Endometrial microvascular endothelial cells (primary cell): ENCODE data around the gene XIAP. TPM values are rescaled to one million over a fixed set of nuclear protein-coding genes. Genes with fewer than 3 reads are reported as not detected.
"Not testable (repeated sequence)": the region's sequence is repeated elsewhere in the genome, so short reads cannot be mapped to it uniquely, and the experiment has no call there.

Source experiments
- in situ Hi-C: cut with HindIII; loops from 2 replicates; pipeline ENCODE4 v1.10.0; 2017; ENCODE audit warnings: low sequenced_read_pairs, low pct_unique_long_range_greater_than_20kb; ENCODE audit errors: inconsistent ontology term
- total RNA-seq: library from RNA; depleted of rRNA; stranded (reverse); fragments of >200 nt; gene quantifications from one replicate; pipeline ENCODE4 v1.2.3, GENCODE V29; 2015; ENCODE audit errors: inconsistent ontology term

Gene XIAP
- total RNA-seq, 1 donor from 2014 or later, result 23.3 TPM

GRCh38 chrX:123869488-123869887 is 9.6 kb downstream of the XIAP start:
- in situ Hi-C loops, result no loop called here

GRCh38 chrX:123871309-123871708 is 11.5 kb downstream of the XIAP start:
- in situ Hi-C loops, result no loop called here

- in situ Hi-C loops, result no loop called here
Observed at GRCh38 chrX:123873956-123874355, 14.1 kb downstream of the XIAP start.

GRCh38 chrX:123876177-123876576 is 16.3 kb downstream of the XIAP start:
- in situ Hi-C loops, result no loop called here

- in situ Hi-C loops, result no loop called here
Observed at GRCh38 chrX:123876844-123877243, 17.0 kb downstream of the XIAP start.

- in situ Hi-C loops, result no loop called here
Observed at GRCh38 chrX:123878252-123878721, 18.4 kb downstream of the XIAP start.

- in situ Hi-C loops, result no loop called here
Observed at GRCh38 chrX:123881330-123881729, 21.5 kb downstream of the XIAP start.

GRCh38 chrX:123882391-123882790 is 22.5 kb downstream of the XIAP start:
- in situ Hi-C loops, result no loop called here

GRCh38 chrX:123884809-123885408 is 25.1 kb downstream of the XIAP start:
- in situ Hi-C loops, result no loop called here

GRCh38 chrX:123899701-123900100 is 39.8 kb downstream of the XIAP start:
- in situ Hi-C loops, result no loop called here

- in situ Hi-C loops, result not testable (repeated sequence)
Observed at GRCh38 chrX:123903261-123903660, 43.4 kb downstream of the XIAP start.

GRCh38 chrX:123905332-123905731 is 45.5 kb downstream of the XIAP start:
- in situ Hi-C loops, result no loop called here

GRCh38 chrX:123906557-123907316 is 46.9 kb downstream of the XIAP start:
- in situ Hi-C loops, result no loop called here

GRCh38 chrX:123909523-123909922 is 49.7 kb downstream of the XIAP start:
- in situ Hi-C loops, result no loop called here

GRCh38 chrX:123917069-123917468 is 57.2 kb downstream of the XIAP start:
- in situ Hi-C loops, result no loop called here

- in situ Hi-C loops, result no loop called here
Observed at GRCh38 chrX:123918106-123918721, 58.4 kb downstream of the XIAP start.

- in situ Hi-C loops, result no loop called here
Observed at GRCh38 chrX:123920105-123920785, 60.4 kb downstream of the XIAP start.

GRCh38 chrX:123923211-123923610 is 63.4 kb downstream of the XIAP start:
- in situ Hi-C loops, result no loop called here

GRCh38 chrX:123924186-123924585 is 64.3 kb downstream of the XIAP start:
- in situ Hi-C loops, result no loop called here

GRCh38 chrX:123927845-123928244 is 68.0 kb downstream of the XIAP start:
- in situ Hi-C loops, result no loop called here
